Endothelial cell of umbilical vein (primary cell): ENCODE measurements around the gene CELA2B.

Source experiments
- CTCF ChIP-seq, 2 donors: IDR thresholded peaks; 1 replicate in 1 of 2; 2 replicates in 1 of 2; pipeline ENCODE4 v1.5.1; 2011; ENCODE audit warnings: low read length in 2 of 2, mild to moderate bottlenecking in 2 of 2, moderate library complexity in 2 of 2, control low read depth in 1 of 2, inconsistent platforms in 1 of 2, low read depth in 1 of 2; ENCODE audit not compliant: insufficient read depth in 1 of 2; ENCODE audit errors: extremely low read depth in 1 of 2
- FOS ChIP-seq: IDR thresholded peaks from 2 replicates; pipeline ENCODE4 v1.6.1; 2011; ENCODE audit warnings: mild to moderate bottlenecking, low read length, moderate library complexity, borderline replicate concordance; ENCODE audit not compliant: insufficient read depth
- MAX ChIP-seq: IDR thresholded peaks from 2 replicates; pipeline ENCODE4 v1.6.1; 2011; ENCODE audit not compliant: insufficient read depth, insufficient read length
- POLR2A ChIP-seq: IDR thresholded peaks from 2 replicates; pipeline ENCODE4 v1.6.1; 2012; ENCODE audit warnings: low read depth, mild to moderate bottlenecking, control low read depth, low read length
- POLR2AphosphoS5 ChIP-seq: IDR thresholded peaks from 2 replicates; pipeline ENCODE4 v1.6.1; 2012; ENCODE audit warnings: low read depth, mild to moderate bottlenecking, control low read depth, low read length, moderate library complexity; ENCODE audit not compliant: insufficient read depth

GRCh38 chr1:15435239-15436077 lies 40.4 kb upstream of the CELA2B start:
- no peak for TF ChIP-seq CTCF (IDR thresholded peaks at IDR 0.05; ENCODE audit: extremely low read depth in 1 of 2, insufficient read depth in 1 of 2, low read depth in 1 of 2, low read length in 2 of 2)
- TF ChIP-seq MAX = no peak
- TF ChIP-seq FOS = no peak
- TF ChIP-seq POLR2A = peak; percentile 48
- no peak for TF ChIP-seq POLR2AphosphoS5
